Suprapubic skin (tissue), 4 donors: ENCODE measurements around the gene ARHGEF12. TPM values are rescaled to one million over a fixed set of nuclear protein-coding genes. Genes with fewer than 3 reads are reported as not detected.

Source experiments
- DNase-seq, 2 donors: peaks; one replicate each; pipeline ENCODE4 v3.0.0-alpha.2; 2019; ENCODE audit warnings: low spot score in 2 of 2
- H3K27ac ChIP-seq: fragments of 200-600 bp; sonication (generic); one replicate; pipeline ENCODE4 v1.5.1; 2019
- H3K27me3 ChIP-seq: fragments of 200-600 bp; sonication (generic); one replicate; pipeline ENCODE4 v1.5.1; 2019
- H3K36me3 ChIP-seq: fragments of 200-600 bp; sonication (generic); one replicate; pipeline ENCODE4 v1.5.1; 2019
- H3K4me1 ChIP-seq: fragments of 200-600 bp; sonication (generic); one replicate; pipeline ENCODE4 v1.5.1; 2019
- H3K4me3 ChIP-seq: fragments of 200-600 bp; sonication (generic); one replicate; pipeline ENCODE4 v1.5.1; 2019; ENCODE audit warnings: mild to moderate bottlenecking
- H3K9me3 ChIP-seq: fragments of 200-600 bp; sonication (generic); one replicate; pipeline ENCODE4 v1.5.1; 2019
- EP300 ChIP-seq: sonication (generic); formaldehyde crosslinking; IDR thresholded peaks from one replicate; pipeline ENCODE4 v1.6.1; 2017; ENCODE audit warnings: antibody characterized with exemption
- POLR2A ChIP-seq, 2 donors: fragments of 450-650 bp; IDR thresholded peaks; one replicate each; pipeline ENCODE4 v1.6.1; 2017; ENCODE audit warnings: antibody characterized with exemption in 2 of 2, mild to moderate bottlenecking in 2 of 2, moderate library complexity in 2 of 2
- POLR2AphosphoS5 ChIP-seq, 3 donors: sonication (generic); formaldehyde crosslinking; IDR thresholded peaks; one replicate each; pipeline ENCODE4 v1.6.1; 2017; ENCODE audit warnings: antibody characterized with exemption in 3 of 3
- WGBS: methylation state at CpG from one replicate; pipeline ENCODE4 v1.1.5; 2018; 5-methylcytosine and 5-hydroxymethylcytosine counted together
- total RNA-seq, 4 donors: library from RNA; depleted of rRNA; stranded (reverse); fragments of >200 nt; gene quantifications; one replicate each; pipeline ENCODE4 v1.1.0, GENCODE V29; 2016
- TF ChIP-seq, protein P1 (sequence below), 2 donors: fragments of 200-600 bp in 1 of 2; fragments of 450-650 bp in 1 of 2; sonication (generic) in 1 of 2; IDR thresholded peaks; one replicate each; pipeline ENCODE4 v1.5.1; 2016 to 2019; ENCODE audit warnings: antibody characterized with exemption in 2 of 2, mild to moderate bottlenecking in 1 of 2, moderate library complexity in 1 of 2

The ARHGEF12 gene
- total RNA-seq, 4 donors from 2014 or later: 107 to 222 (median 138) TPM

DNA sequence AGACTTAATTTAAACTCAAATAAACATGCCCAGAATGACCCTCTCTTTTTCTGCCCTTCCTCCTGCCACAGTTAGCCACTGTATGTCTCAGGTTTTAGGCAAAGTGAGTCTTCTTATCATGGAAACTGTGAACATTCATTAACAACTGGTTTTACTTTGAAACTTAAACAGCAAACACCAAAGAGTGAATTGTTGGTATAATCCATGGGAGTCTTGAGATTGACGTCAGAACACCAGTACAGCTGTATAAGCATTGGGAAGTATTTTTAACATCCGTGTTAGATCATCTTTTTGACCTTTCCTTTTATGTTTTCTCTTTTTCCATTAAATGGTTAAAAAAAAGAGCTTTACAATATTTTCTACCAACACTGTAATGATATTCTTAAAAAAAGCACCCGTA is 38.9 kb downstream of the ARHGEF12 start:
- peaks cover 25% of the 10 kb centered on the region for H3K4me1 ChIP-seq
- H3K4me3 ChIP-seq: no peak overlapping the region
- 58% methylated on average over 3 of the region's 3 CpGs for WGBS
- H3K36me3 ChIP-seq: no peaks in the 10 kb centered on the region
- no peak overlapping the region for H3K27ac ChIP-seq
- no peak for DNase-seq
- H3K9me3 ChIP-seq: no peaks in the 10 kb centered on the region
- TF ChIP-seq POLR2AphosphoS5 (IDR thresholded peaks at IDR 0.05) (no peak), POLR2A (IDR thresholded peaks at IDR 0.05) (no peak), EP300 (no peak)
- TF ChIP-seq, protein P1, sequence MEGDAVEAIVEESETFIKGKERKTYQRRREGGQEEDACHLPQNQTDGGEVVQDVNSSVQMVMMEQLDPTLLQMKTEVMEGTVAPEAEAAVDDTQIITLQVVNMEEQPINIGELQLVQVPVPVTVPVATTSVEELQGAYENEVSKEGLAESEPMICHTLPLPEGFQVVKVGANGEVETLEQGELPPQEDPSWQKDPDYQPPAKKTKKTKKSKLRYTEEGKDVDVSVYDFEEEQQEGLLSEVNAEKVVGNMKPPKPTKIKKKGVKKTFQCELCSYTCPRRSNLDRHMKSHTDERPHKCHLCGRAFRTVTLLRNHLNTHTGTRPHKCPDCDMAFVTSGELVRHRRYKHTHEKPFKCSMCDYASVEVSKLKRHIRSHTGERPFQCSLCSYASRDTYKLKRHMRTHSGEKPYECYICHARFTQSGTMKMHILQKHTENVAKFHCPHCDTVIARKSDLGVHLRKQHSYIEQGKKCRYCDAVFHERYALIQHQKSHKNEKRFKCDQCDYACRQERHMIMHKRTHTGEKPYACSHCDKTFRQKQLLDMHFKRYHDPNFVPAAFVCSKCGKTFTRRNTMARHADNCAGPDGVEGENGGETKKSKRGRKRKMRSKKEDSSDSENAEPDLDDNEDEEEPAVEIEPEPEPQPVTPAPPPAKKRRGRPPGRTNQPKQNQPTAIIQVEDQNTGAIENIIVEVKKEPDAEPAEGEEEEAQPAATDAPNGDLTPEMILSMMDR (IDR thresholded peaks at IDR 0.05): no peak
- no peaks in the 10 kb centered on the region for H3K27me3 ChIP-seq

DNA sequence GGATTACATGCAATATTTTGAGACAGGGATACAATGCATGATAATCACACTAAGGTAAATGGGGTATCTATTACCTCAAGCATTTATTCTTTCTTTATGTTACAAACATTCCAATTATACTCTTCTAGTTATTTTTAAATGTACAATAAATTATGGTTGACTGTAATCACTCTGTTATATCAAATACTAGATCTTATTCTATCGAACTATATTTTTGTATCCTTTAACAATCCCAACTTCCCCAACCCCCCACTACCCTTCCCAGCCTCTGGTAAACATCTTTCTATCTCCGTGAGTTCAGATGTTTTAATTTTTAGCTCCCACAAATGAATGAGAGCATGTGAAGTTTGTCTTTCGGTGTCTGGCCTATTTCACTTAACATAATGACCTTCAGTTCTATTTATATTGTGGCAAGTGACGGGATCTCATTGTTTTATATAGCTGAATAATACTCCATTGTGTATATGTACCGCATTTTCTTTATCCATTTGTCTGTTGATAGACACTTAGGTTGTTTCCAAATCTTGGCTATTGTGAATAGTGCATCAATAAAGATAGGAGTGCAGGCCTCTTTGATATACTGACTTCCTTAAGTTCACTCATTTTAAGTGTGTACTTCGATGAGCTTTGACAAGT is 40.5 kb downstream of the ARHGEF12 start:
- Histone ChIP-seq H3K4me3 (no peak overlapping the region), H3K9me3 (no peaks in the 10 kb centered on the region), H3K27ac (no peak overlapping the region), H3K27me3 (no peaks in the 10 kb centered on the region), H3K4me1 (peaks cover 22% of the 10 kb centered on the region), H3K36me3 (no peaks in the 10 kb centered on the region)
- no peak for DNase-seq
- TF ChIP-seq, protein P1 (IDR thresholded peaks at IDR 0.05): no peak
- TF ChIP-seq POLR2AphosphoS5 (IDR thresholded peaks at IDR 0.05): no peak
- TF ChIP-seq POLR2A (IDR thresholded peaks at IDR 0.05): no peak
- TF ChIP-seq EP300: no peak
- WGBS: 77% methylated on average over 6 of the region's 6 CpGs

DNA sequence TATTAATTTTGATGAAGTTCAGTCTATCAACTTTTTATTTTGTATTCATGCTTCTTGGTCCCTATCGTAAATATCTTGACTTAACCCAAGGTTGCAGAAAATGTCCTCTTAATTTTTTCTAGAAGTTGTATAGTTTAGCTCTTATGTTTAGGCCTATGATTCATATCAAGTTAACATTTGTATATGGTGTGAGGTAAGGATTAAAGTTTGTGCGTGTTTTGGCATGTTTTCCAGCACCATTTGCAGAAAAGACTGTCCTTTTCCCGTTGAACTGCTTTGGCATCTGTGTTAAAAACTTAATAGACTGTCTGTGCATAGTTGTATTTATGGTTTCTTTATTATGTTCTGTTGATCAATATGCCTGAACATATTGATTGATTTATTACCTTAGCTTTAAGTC is 42.3 kb downstream of the ARHGEF12 start:
- DNase-seq: no peak
- peaks cover 23% of the 10 kb centered on the region for H3K4me1 ChIP-seq
- 83% methylated on average over 3 of the region's 3 CpGs for WGBS
- no peak overlapping the region for H3K27ac ChIP-seq
- no peaks in the 10 kb centered on the region for H3K27me3 ChIP-seq
- no peaks in the 10 kb centered on the region for H3K36me3 ChIP-seq
- H3K9me3 ChIP-seq: no peaks in the 10 kb centered on the region
- H3K4me3 ChIP-seq: no peak overlapping the region
- TF ChIP-seq POLR2A (IDR thresholded peaks at IDR 0.05) (no peak), POLR2AphosphoS5 (IDR thresholded peaks at IDR 0.05) (no peak), EP300 (no peak)
- TF ChIP-seq, protein P1 (IDR thresholded peaks at IDR 0.05): no peak

DNA sequence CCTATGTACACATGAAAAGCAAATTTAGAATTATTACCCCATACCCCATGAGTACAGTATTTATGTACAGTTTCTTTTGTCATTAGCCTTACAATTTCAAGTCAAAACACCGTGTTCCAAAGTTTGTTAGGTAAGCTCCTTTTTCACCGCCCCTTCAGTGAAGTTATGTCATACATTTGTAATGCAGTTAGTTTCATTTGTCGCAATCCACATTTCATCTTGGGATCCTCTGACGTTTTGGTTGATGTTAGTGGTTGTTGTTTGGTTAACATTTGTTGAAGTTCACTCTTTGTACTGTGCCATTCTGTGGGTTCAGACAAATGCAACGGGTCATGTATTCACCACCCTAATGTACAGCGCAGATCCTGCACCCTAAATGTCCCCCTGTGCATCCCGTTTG is 45.2 kb downstream of the ARHGEF12 start:
- TF ChIP-seq EP300 (no peak), POLR2A (IDR thresholded peaks at IDR 0.05) (no peak), POLR2AphosphoS5 (IDR thresholded peaks at IDR 0.05) (no peak)
- TF ChIP-seq, protein P1 (IDR thresholded peaks at IDR 0.05): no peak
- H3K9me3 ChIP-seq: no peaks in the 10 kb centered on the region
- H3K27me3 ChIP-seq: no peaks in the 10 kb centered on the region
- no peak overlapping the region for H3K27ac ChIP-seq
- peaks cover 53% of the 10 kb centered on the region for H3K4me1 ChIP-seq
- WGBS: 81% methylated on average over 7 of the region's 7 CpGs
- no peak for DNase-seq
- no peaks in the 10 kb centered on the region for H3K36me3 ChIP-seq
- no peak overlapping the region for H3K4me3 ChIP-seq

DNA sequence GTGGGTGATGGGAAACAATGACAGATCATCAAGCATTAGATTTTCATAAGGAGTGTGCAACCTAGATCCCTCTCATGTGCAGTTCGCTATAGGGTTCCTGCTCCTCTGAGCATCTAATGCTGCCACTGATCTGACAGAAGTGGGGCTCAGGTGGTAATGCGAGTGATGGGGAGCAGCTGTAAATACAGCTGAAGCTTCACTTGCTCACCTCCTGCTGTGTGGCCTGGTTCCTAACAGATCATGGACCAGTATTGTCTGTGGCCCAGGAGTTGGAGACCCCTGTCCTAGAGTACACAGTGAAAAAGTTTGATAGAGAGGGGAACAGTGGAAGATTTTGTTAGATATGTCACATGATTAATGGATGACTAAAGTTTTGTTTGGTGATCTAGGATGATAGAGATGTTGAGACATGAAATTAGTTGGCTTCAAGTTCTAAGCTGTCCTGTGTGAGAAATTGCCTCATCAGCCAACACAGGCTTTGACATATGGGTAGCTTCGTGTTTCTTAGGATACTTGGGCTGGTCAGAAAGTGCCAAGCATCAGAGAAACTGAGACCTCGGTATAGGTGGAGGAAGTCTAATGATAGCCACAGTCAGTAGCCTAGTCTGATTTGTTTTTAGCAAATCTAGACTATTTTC is 47.4 kb downstream of the ARHGEF12 start:
- Histone ChIP-seq H3K4me1 (peaks cover 72% of the 10 kb centered on the region), H3K27ac (no peak overlapping the region), H3K36me3 (no peaks in the 10 kb centered on the region), H3K9me3 (no peaks in the 10 kb centered on the region), H3K4me3 (no peak overlapping the region), H3K27me3 (no peaks in the 10 kb centered on the region)
- no peak for DNase-seq
- TF ChIP-seq, protein P1 (IDR thresholded peaks at IDR 0.05): no peak
- 71% methylated on average over 4 of the region's 4 CpGs for WGBS
